Astrocyte (in vitro differentiated cells and primary cell): ENCODE measurements around the gene RASD1. TPM values are rescaled to one million over a fixed set of nuclear protein-coding genes. Genes with fewer than 3 reads are reported as not detected.

Experiments used
- DNase-seq: peaks from one replicate; pipeline ENCODE4 v3.0.0-alpha.2; 2010; ENCODE audit warnings: low read depth
- FAIRE-seq: peaks from 2 replicates; lab custom pipeline; 2011; peaks lifted over from hg19 to GRCh38; lab: Jason Lieb, UNC
- H2AFZ ChIP-seq: 2 replicates; pipeline ENCODE4 v1.6.0; 2012; ENCODE audit warnings: low read depth, low read length, inconsistent platforms
- H3K27ac ChIP-seq: 2 replicates; pipeline ENCODE4 v1.5.1; 2011; ENCODE audit warnings: low read depth, low read length, inconsistent platforms
- H3K27me3 ChIP-seq: 2 replicates; pipeline ENCODE4 v1.6.0; 2011; ENCODE audit warnings: low read length, inconsistent platforms; ENCODE audit not compliant: insufficient read depth
- H3K36me3 ChIP-seq: 2 replicates; pipeline ENCODE4 v1.5.1; 2011; ENCODE audit warnings: low read length, inconsistent platforms; ENCODE audit not compliant: insufficient read depth
- H3K4me1 ChIP-seq: 2 replicates; pipeline ENCODE4 v1.5.1; 2011; ENCODE audit warnings: low read length, inconsistent platforms; ENCODE audit not compliant: insufficient read depth
- H3K4me2 ChIP-seq: 2 replicates; pipeline ENCODE4 v1.6.0; 2012; ENCODE audit warnings: low read length, inconsistent platforms
- H3K4me3 ChIP-seq: 2 replicates; pipeline ENCODE4 v1.5.1; 2011; ENCODE audit warnings: low read depth, mild to moderate bottlenecking, low read length, inconsistent platforms; ENCODE audit not compliant: insufficient read depth
- H3K79me2 ChIP-seq: 2 replicates; pipeline ENCODE4 v1.6.0; 2012; ENCODE audit warnings: mild to moderate bottlenecking, low read length, inconsistent platforms; ENCODE audit not compliant: insufficient read depth
- H3K9ac ChIP-seq: 2 replicates; pipeline ENCODE4 v1.6.0; 2012; ENCODE audit warnings: mild to moderate bottlenecking, low read length, inconsistent platforms
- H3K9me3 ChIP-seq: 2 replicates; pipeline ENCODE4 v1.5.1; 2012; ENCODE audit warnings: low read depth, mild to moderate bottlenecking, low read length, inconsistent platforms; ENCODE audit not compliant: insufficient read depth
- H4K20me1 ChIP-seq: 2 replicates; pipeline ENCODE4 v1.6.0; 2012; ENCODE audit warnings: low read length, inconsistent platforms; ENCODE audit not compliant: insufficient read depth
- H3K27ac Mint-ChIP-seq: one replicate; pipeline ENCODE4 v1.8.0; 2021; ENCODE audit warnings: mild to moderate bottlenecking, mixed read lengths; ENCODE audit not compliant: unreplicated experiment
- H3K27me3 Mint-ChIP-seq: one replicate; pipeline ENCODE4 v1.8.0; 2021; ENCODE audit warnings: low read depth, mixed read lengths; ENCODE audit not compliant: unreplicated experiment
- H3K36me3 Mint-ChIP-seq: one replicate; pipeline ENCODE4 v1.8.0; 2021; ENCODE audit warnings: low read depth, mixed read lengths; ENCODE audit not compliant: unreplicated experiment
- H3K4me1 Mint-ChIP-seq: one replicate; pipeline ENCODE4 v1.8.0; 2021; ENCODE audit warnings: low read depth, mixed read lengths; ENCODE audit not compliant: unreplicated experiment
- H3K4me3 Mint-ChIP-seq: one replicate; pipeline ENCODE4 v1.8.0; 2021; ENCODE audit warnings: mild to moderate bottlenecking, moderate library complexity, mixed read lengths; ENCODE audit not compliant: unreplicated experiment
- H3K9me3 Mint-ChIP-seq: one replicate; pipeline ENCODE4 v1.8.0; 2021; ENCODE audit warnings: mild to moderate bottlenecking, mixed read lengths; ENCODE audit not compliant: unreplicated experiment
- CTCF ChIP-seq: IDR thresholded peaks from 2 replicates; pipeline ENCODE4 v1.5.1; 2011; ENCODE audit warnings: low read depth, mild to moderate bottlenecking, inconsistent platforms, low read length, moderate library complexity; ENCODE audit not compliant: insufficient read depth
- EZH2 ChIP-seq: IDR thresholded peaks from 2 replicates; pipeline ENCODE4 v1.6.1; 2012; ENCODE audit warnings: mild to moderate bottlenecking, low read length, inconsistent platforms; ENCODE audit not compliant: insufficient read depth
- total RNA-seq: library from RNA; stranded (reverse); gene quantifications from 2 replicates; pipeline ENCODE4 v1.2.1, GENCODE V29; 2021

Gene RASD1
- total RNA-seq, 1 donor from 2014 or later: 0.77 TPM

- DNase-seq (no peak), FAIRE-seq (no peak)
- Mint-ChIP-seq H3K27ac (no peak overlapping the region), H3K27me3 (peaks cover 18% of the 10 kb centered on the region), H3K4me3 (no peak overlapping the region), H3K9me3 (no peaks in the 10 kb centered on the region), H3K36me3 (peaks cover 3% of the 10 kb centered on the region), H3K4me1 (no peaks in the 10 kb centered on the region)
- Histone ChIP-seq H3K4me2 (no peak overlapping the region), H3K9me3 (no peaks in the 10 kb centered on the region), H3K27ac (no peak overlapping the region), H3K4me3 (no peak overlapping the region), H4K20me1 (peaks cover 24% of the 10 kb centered on the region), H2AFZ (no peak overlapping the region), H3K36me3 (no peaks in the 10 kb centered on the region), H3K4me1 (no peaks in the 10 kb centered on the region), H3K9ac (no peak overlapping the region), H3K27me3 (no peaks in the 10 kb centered on the region), H3K79me2 (no peaks in the 10 kb centered on the region)
- TF ChIP-seq CTCF (no peak), EZH2 (no peak)
These were observed 32.8 kb upstream of the RASD1 start for GRCh38 chr17:17528696-17529652.

GRCh38 chr17:17527956-17528500, 31.8 kb upstream of the RASD1 start:
- TF ChIP-seq CTCF: no peak
- no peak for TF ChIP-seq EZH2
- Histone ChIP-seq H3K79me2 (no peaks in the 10 kb centered on the region), H3K9me3 (no peaks in the 10 kb centered on the region), H4K20me1 (peaks cover 33% of the 10 kb centered on the region), H3K4me3 (no peak overlapping the region), H2AFZ (no peak overlapping the region), H3K4me2 (no peak overlapping the region), H3K27me3 (no peaks in the 10 kb centered on the region), H3K4me1 (no peaks in the 10 kb centered on the region), H3K36me3 (no peaks in the 10 kb centered on the region), H3K9ac (no peak overlapping the region), H3K27ac (no peak overlapping the region)
- FAIRE-seq (no peak), DNase-seq (no peak)
- no peaks in the 10 kb centered on the region for H3K4me1 Mint-ChIP-seq
- no peaks in the 10 kb centered on the region for H3K9me3 Mint-ChIP-seq
- H3K27ac Mint-ChIP-seq: no peak overlapping the region
- H3K4me3 Mint-ChIP-seq: no peak overlapping the region
- peaks cover 17% of the 10 kb centered on the region for H3K27me3 Mint-ChIP-seq
- H3K36me3 Mint-ChIP-seq: peaks cover 3% of the 10 kb centered on the region

GRCh38 chr17:17527534-17527933, 31.3 kb upstream of the RASD1 start:
- Histone ChIP-seq H3K4me3 (no peak overlapping the region), H3K79me2 (no peaks in the 10 kb centered on the region), H3K27ac (no peak overlapping the region), H3K9me3 (no peaks in the 10 kb centered on the region), H3K36me3 (no peaks in the 10 kb centered on the region), H3K4me2 (no peak overlapping the region), H3K9ac (no peak overlapping the region), H4K20me1 (peaks cover 38% of the 10 kb centered on the region), H3K27me3 (no peaks in the 10 kb centered on the region), H3K4me1 (no peaks in the 10 kb centered on the region), H2AFZ (no peak overlapping the region)
- Mint-ChIP-seq H3K4me1 (no peaks in the 10 kb centered on the region), H3K36me3 (peaks cover 3% of the 10 kb centered on the region), H3K27ac (no peak overlapping the region), H3K9me3 (no peaks in the 10 kb centered on the region), H3K27me3 (peaks cover 17% of the 10 kb centered on the region), H3K4me3 (no peak overlapping the region)
- DNase-seq: no peak
- TF ChIP-seq CTCF: no peak
- no peak for FAIRE-seq
